Measurements from ENCODE around the gene PPP2R3A. TPM values are rescaled to one million over a fixed set of nuclear protein-coding genes. Genes with fewer than 3 reads are reported as not detected.

The PPP2R3A gene
- total and polyA plus RNA-seq, 9 of the 15 experiments (the other 6 are each of a cell fraction or from before 2014, with no cell fraction given): 0.10 to 0.50 (median 0.24) TPM

DNA sequence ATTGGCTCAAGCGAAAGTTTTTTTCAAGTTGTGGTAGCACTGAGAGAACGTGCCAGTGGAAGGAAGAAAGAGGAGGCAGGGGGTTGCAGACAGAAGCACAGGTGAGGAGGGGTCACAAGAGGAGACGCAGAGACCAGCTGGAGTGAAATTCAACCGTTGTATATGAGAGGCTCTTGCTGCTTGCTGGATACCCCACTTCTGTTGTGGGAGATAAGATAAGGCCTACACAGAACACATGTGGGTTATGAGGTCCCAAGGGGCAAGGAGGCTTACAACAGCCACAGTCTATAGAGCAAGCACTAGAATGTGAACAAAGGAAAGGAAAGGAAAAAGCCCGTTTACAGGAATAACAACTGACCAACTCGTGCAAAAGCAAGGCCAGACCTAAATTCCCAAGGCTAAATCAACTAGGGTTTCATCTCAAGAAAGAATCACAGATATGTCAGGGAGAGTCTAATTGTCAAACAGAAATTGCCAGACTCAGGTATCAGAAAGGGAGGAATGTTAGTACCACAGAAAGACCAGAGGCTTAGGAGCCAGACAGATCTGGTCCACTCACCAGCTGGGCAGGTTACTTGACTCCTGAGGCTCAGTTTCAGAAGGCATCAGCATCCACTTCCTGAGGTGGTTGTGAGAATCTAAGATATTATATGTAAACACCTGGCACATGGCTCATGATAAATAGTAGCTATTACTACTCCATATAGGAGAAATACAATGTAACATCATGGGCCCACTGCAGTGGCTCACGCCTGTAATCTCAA is 169.7 kb downstream of the PPP2R3A start (continued):
- TF ChIP-seq ESRRA (IDR thresholded peaks at IDR 0.05; ENCODE audit: borderline replicate concordance, low read depth) (no peak), ARNT (IDR thresholded peaks at IDR 0.05) (peak; percentile 47 to 63; a peak in 1 of 4 replicates), CAMTA2 (CRISPR knock-in tag; conservative IDR thresholded peaks at IDR 0.05) (no peak), MTA3 (IDR thresholded peaks at IDR 0.05; ENCODE audit: borderline replicate concordance) (peak; percentile 69; the same call in 1 of the 2 replicates), NEUROD1 (IDR thresholded peaks at IDR 0.05; ENCODE audit: borderline replicate concordance, low read depth, low read length, partially characterized antibody) (peak; percentile 60), CREM (IDR thresholded peaks at IDR 0.05; ENCODE audit: low read depth) (peak; percentile 30; the same call in 1 of the 2 replicates), CC2D1A (IDR thresholded peaks at IDR 0.05) (peak; percentile 81), ZNF507 (tag; conservative IDR thresholded peaks at IDR 0.05) (no peak), PTRF (tag; IDR thresholded peaks at IDR 0.05) (no peak), ZNF589 (CRISPR knock-in tag; IDR thresholded peaks at IDR 0.05; ENCODE audit: low read depth) (no peak), ZNF3 (CRISPR knock-in tag; IDR thresholded peaks at IDR 0.05) (no peak), TAF9B (IDR thresholded peaks at IDR 0.05; ENCODE audit: partially characterized antibody) (peak; percentile 60), NR2C1 (IDR thresholded peaks at IDR 0.05) (no peak), NR2C1 (tag; IDR thresholded peaks at IDR 0.05) (0 out of 2 replicates have a peak, but pooled peaks have one; percentile 16), ETV1 (tag; conservative IDR thresholded peaks at IDR 0.05; ENCODE audit: low read depth) (no peak), MTA1 (IDR thresholded peaks at IDR 0.05; ENCODE audit: borderline replicate concordance) (0 out of 2 replicates have a peak, but pooled peaks have one; percentile 26), MYBL2 (IDR thresholded peaks at IDR 0.05; ENCODE audit: low read depth) (peak; percentile 34; the same call in 1 of the 2 replicates), MYBL2 (CRISPR knock-in tag; IDR thresholded peaks at IDR 0.05; ENCODE audit: borderline replicate concordance) (no peak), FOS (IDR thresholded peaks at IDR 0.05; ENCODE audit: extremely low read depth, insufficient read length) (no peak), MAFG (tag; conservative IDR thresholded peaks at IDR 0.05) (no peak), ATF7 (IDR thresholded peaks at IDR 0.05) (peak; percentile 31; the same call in 1 of the 2 replicates), EP300 (IDR thresholded peaks at IDR 0.05; ENCODE audit: low read length) (peak; percentile 89)
- TF ChIP-seq, protein P1, sequence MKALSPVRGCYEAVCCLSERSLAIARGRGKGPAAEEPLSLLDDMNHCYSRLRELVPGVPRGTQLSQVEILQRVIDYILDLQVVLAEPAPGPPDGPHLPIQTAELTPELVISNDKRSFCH (CRISPR knock-in tag; IDR thresholded peaks at IDR 0.05): no peak
- TF ChIP-seq, protein P1 (tag; IDR thresholded peaks at IDR 0.05): 0 out of 2 replicates have a peak, but pooled peaks have one; percentile 36
- TF ChIP-seq, protein P2, sequence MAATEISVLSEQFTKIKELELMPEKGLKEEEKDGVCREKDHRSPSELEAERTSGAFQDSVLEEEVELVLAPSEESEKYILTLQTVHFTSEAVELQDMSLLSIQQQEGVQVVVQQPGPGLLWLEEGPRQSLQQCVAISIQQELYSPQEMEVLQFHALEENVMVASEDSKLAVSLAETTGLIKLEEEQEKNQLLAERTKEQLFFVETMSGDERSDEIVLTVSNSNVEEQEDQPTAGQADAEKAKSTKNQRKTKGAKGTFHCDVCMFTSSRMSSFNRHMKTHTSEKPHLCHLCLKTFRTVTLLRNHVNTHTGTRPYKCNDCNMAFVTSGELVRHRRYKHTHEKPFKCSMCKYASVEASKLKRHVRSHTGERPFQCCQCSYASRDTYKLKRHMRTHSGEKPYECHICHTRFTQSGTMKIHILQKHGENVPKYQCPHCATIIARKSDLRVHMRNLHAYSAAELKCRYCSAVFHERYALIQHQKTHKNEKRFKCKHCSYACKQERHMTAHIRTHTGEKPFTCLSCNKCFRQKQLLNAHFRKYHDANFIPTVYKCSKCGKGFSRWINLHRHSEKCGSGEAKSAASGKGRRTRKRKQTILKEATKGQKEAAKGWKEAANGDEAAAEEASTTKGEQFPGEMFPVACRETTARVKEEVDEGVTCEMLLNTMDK (IDR thresholded peaks at IDR 0.05; ENCODE audit: borderline replicate concordance, insufficient read depth, low read depth, low read length, poor library complexity, severe bottlenecking): no peak
- TF ChIP-seq, protein P3, sequence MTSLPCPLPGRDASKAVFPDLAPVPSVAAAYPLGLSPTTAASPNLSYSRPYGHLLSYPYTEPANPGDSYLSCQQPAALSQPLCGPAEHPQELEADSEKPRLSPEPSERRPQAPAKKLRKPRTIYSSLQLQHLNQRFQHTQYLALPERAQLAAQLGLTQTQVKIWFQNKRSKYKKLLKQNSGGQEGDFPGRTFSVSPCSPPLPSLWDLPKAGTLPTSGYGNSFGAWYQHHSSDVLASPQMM (CRISPR knock-in tag; IDR thresholded peaks at IDR 0.05): no peak
- TF ChIP-seq, protein P4, sequence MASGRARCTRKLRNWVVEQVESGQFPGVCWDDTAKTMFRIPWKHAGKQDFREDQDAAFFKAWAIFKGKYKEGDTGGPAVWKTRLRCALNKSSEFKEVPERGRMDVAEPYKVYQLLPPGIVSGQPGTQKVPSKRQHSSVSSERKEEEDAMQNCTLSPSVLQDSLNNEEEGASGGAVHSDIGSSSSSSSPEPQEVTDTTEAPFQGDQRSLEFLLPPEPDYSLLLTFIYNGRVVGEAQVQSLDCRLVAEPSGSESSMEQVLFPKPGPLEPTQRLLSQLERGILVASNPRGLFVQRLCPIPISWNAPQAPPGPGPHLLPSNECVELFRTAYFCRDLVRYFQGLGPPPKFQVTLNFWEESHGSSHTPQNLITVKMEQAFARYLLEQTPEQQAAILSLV (tag; IDR thresholded peaks at IDR 0.05): no peak

Data from K562 (cell line).